ENCODE results near the gene GPR180. TPM values are rescaled to one million over a fixed set of nuclear protein-coding genes. Genes with fewer than 3 reads are reported as not detected.

The GPR180 gene
- total and polyA plus RNA-seq, 3 experiments from 2014 or later, result 1.9 to 6.9 (median 6.6) TPM

- H3K36me3 ChIP-seq (ENCODE audit: insufficient read depth, low read length), result no peaks in the 10 kb centered on the region
- CTCF ChIA-PET, result interaction anchor here (11.1 kb wide), 1 partner anchor 177 kb away, joined by 161 read pairs; no protein-coding TSS in a partner anchor
- H3K4me3 Mint-ChIP-seq, result no peak overlapping the region
These were observed 10.4 kb downstream of the GPR180 start for GRCh38 chr13:94612050-94612449.

DNA sequence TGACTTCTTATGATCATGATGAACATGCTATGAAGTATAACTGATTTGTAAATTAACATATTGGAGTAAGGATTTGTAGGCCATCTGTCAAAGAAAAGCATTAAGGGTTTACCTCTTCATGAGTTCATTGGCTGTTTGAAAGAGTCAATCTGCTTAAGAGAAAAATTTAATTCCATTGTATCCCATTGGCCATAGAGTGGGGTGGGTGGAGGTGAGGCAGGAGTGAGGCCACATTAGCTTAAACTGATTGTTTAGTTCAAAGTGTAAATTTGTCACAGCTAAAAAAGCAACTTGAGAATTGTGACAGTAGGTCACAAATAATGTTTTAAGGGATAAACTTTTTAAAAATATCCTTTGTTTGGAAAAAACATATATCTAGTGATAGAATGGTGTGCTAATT lies 11.4 kb downstream of the GPR180 start:
- ChIA-PET CTCF (interaction anchor here (11.1 kb wide), 1 partner anchor 178 kb away, joined by 161 read pairs; no protein-coding TSS in a partner anchor), POLR2A (no interaction called here)
- H3K4me1 Mint-ChIP-seq, result peaks cover 16 to 24% (median 17%) of the 10 kb centered on the region in 3 donors
- no peak overlapping the region for H3K4me3 Mint-ChIP-seq
- no peak overlapping the region for H3K27ac Mint-ChIP-seq
- DNase-seq, result no peak
- no peaks in the 10 kb centered on the region for H3K9me3 Mint-ChIP-seq
- Histone ChIP-seq H3K27ac (ENCODE audit: low read depth, low read length) (no peak overlapping the region), H3K4me1 (ENCODE audit: insufficient read depth, low read length) (no peaks in the 10 kb centered on the region), H3K4me3 (ENCODE audit: low read length) (no peak overlapping the region), H3K27me3 (ENCODE audit: insufficient read depth, low read length, poor library complexity, severe bottlenecking) (no peaks in the 10 kb centered on the region), H3K36me3 (ENCODE audit: insufficient read depth, low read length) (no peaks in the 10 kb centered on the region), H3K9me3 (ENCODE audit: low read length) (no peaks in the 10 kb centered on the region)
- H3K27me3 Mint-ChIP-seq, result no peaks in the 10 kb centered on the region
- peaks cover 0 to 33% (median 2%) of the 10 kb centered on the region in 3 donors for H3K36me3 Mint-ChIP-seq

More at GRCh38 chr13:94612050-94612449, 10.4 kb downstream of the GPR180 start:
- POLR2A ChIA-PET, result no interaction called here
- Mint-ChIP-seq H3K27ac (peak overlapping the region in 1 of 8 donors; percentile 6), H3K4me1 (peaks cover 21 to 28% (median 22%) of the 10 kb centered on the region in 3 donors), H3K9me3 (no peaks in the 10 kb centered on the region), H3K36me3 (peaks cover 0 to 34% (median 3%) of the 10 kb centered on the region in 3 donors), H3K27me3 (no peaks in the 10 kb centered on the region)
- no peak overlapping the region for H3K27ac ChIP-seq (ENCODE audit: low read depth, low read length)
- DNase-seq, result no peak
- H3K27me3 ChIP-seq (ENCODE audit: insufficient read depth, low read length, poor library complexity, severe bottlenecking), result no peaks in the 10 kb centered on the region
- H3K4me3 ChIP-seq (ENCODE audit: low read length), result no peak overlapping the region
- H3K4me1 ChIP-seq (ENCODE audit: insufficient read depth, low read length), result no peaks in the 10 kb centered on the region
- no peaks in the 10 kb centered on the region for H3K9me3 ChIP-seq (ENCODE audit: low read length)

- Histone ChIP-seq H3K4me1 (ENCODE audit: insufficient read depth, low read length) (no peaks in the 10 kb centered on the region), H3K9me3 (ENCODE audit: low read length) (no peaks in the 10 kb centered on the region), H3K27me3 (ENCODE audit: insufficient read depth, low read length, poor library complexity, severe bottlenecking) (no peaks in the 10 kb centered on the region), H3K36me3 (ENCODE audit: insufficient read depth, low read length) (no peaks in the 10 kb centered on the region), H3K4me3 (ENCODE audit: low read length) (no peak overlapping the region), H3K27ac (ENCODE audit: low read depth, low read length) (no peak overlapping the region)
- Mint-ChIP-seq H3K4me1 (peaks cover 11 to 24% (median 13%) of the 10 kb centered on the region in 3 donors), H3K27ac (peak overlapping the region in 1 of 8 donors; percentile 54), H3K36me3 (peaks cover 0 to 41% (median 2%) of the 10 kb centered on the region in 3 donors), H3K9me3 (no peaks in the 10 kb centered on the region), H3K4me3 (no peak overlapping the region), H3K27me3 (no peaks in the 10 kb centered on the region)
- ChIA-PET POLR2A (no interaction called here), CTCF (interaction anchor here (0.7 to 11.1 kb wide), 17 partner anchors 11 to 277 kb away, joined by 3 to 161 read pairs (median 3); partner anchors contain the start of genes GPR180 and TGDS)
- peak in 2 of 5 donors; percentile 37 to 47 for DNase-seq
These were observed 15.8 kb downstream of the GPR180 start for GRCh38 chr13:94617389-94618000.

DNA sequence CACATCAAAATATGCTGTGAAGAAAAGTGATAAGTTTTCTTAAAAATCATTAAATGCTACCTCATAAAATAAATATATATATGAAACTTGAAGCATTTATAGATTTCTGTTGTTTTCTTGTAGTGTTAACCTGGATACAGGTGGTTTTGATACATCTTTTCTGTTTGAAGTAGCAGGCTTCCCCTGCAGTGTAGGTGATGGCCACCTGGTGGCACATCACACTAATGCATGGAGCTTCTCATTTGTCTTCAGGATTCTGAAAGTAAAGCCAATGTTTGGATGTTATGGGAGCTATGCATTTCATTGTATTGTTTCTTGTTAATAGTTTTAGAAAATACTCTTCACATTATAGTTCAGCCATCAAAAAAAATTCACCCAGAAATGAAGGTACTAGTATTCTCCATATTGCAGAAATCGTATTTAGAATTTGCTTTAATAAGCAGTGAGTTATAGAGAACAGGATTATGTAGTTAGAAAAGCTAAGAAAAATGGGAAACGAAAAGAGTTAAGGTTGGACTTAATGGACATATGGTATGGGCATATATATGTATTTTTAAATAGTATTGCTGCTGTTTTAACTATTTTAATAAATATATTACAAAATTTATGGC lies 18.7 kb downstream of the GPR180 start:
- Histone ChIP-seq H3K36me3 (ENCODE audit: insufficient read depth, low read length) (peaks cover 7% of the 10 kb centered on the region), H3K9me3 (ENCODE audit: low read length) (no peaks in the 10 kb centered on the region), H3K27me3 (ENCODE audit: insufficient read depth, low read length, poor library complexity, severe bottlenecking) (no peaks in the 10 kb centered on the region), H3K27ac (ENCODE audit: low read depth, low read length) (no peak overlapping the region), H3K4me1 (ENCODE audit: insufficient read depth, low read length) (no peaks in the 10 kb centered on the region), H3K4me3 (ENCODE audit: low read length) (no peak overlapping the region)
- H3K27me3 Mint-ChIP-seq, result no peaks in the 10 kb centered on the region
- CTCF ChIA-PET, result interaction anchor here (0.7 to 11.1 kb wide), 6 partner anchors 15 to 185 kb away, joined by 3 to 161 read pairs (median 3); partner anchors contain the start of genes GPR180 and TGDS
- H3K9me3 Mint-ChIP-seq, result no peaks in the 10 kb centered on the region
- H3K27ac Mint-ChIP-seq, result no peak overlapping the region
- H3K4me1 Mint-ChIP-seq, result peaks cover 10 to 15% (median 13%) of the 10 kb centered on the region in 3 donors
- POLR2A ChIA-PET, result no interaction called here
- peak in 1 of 5 donors; percentile 19 for DNase-seq
- no peak overlapping the region for H3K4me3 Mint-ChIP-seq
- peaks cover 5 to 54% (median 6%) of the 10 kb centered on the region in 3 donors for H3K36me3 Mint-ChIP-seq

GRCh38 chr13:94622344-94622743 lies 20.7 kb downstream of the GPR180 start:
- Mint-ChIP-seq H3K27me3 (no peaks in the 10 kb centered on the region), H3K4me1 (peaks cover under 1 to 1% (median under 1%) of the 10 kb centered on the region in 3 donors), H3K36me3 (peaks cover 8 to 63% (median 9%) of the 10 kb centered on the region in 3 donors), H3K27ac (no peak overlapping the region), H3K9me3 (no peaks in the 10 kb centered on the region), H3K4me3 (no peak overlapping the region)
- Histone ChIP-seq H3K9me3 (ENCODE audit: low read length) (no peaks in the 10 kb centered on the region), H3K4me1 (ENCODE audit: insufficient read depth, low read length) (no peaks in the 10 kb centered on the region), H3K27ac (ENCODE audit: low read depth, low read length) (no peak overlapping the region), H3K36me3 (ENCODE audit: insufficient read depth, low read length) (peaks cover 7% of the 10 kb centered on the region), H3K4me3 (ENCODE audit: low read length) (no peak overlapping the region), H3K27me3 (ENCODE audit: insufficient read depth, low read length, poor library complexity, severe bottlenecking) (no peaks in the 10 kb centered on the region)
- ChIA-PET CTCF (interaction anchor here (11.1 kb wide), 1 partner anchor 187 kb away, joined by 161 read pairs; no protein-coding TSS in a partner anchor), POLR2A (no interaction called here)
- DNase-seq, result no peak

DNA sequence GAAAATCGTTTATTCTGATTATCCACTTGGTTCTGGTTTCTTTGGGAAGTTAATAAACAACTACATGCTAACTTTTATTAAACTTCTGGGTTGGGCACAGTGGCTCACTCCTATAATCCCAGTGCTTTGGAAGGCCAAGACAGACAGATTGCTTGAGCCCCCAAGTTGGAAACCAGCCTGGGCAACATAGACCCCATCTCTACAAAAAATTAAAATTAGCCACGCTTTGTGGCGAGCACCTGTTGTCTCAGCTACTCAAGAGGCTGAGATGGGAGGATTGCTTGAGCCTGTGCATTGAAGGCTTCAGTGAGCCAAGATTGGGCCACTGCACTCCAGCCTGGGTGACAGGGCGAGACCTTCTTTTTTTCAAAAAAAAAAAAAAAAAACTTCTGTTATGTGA lies 21.7 kb downstream of the GPR180 start:
- peaks cover 8 to 66% (median 9%) of the 10 kb centered on the region in 3 donors for H3K36me3 Mint-ChIP-seq
- H3K27ac Mint-ChIP-seq, result peak overlapping the region in 1 of 8 donors; percentile 44
- Histone ChIP-seq H3K27ac (ENCODE audit: low read depth, low read length) (no peak overlapping the region), H3K4me3 (ENCODE audit: low read length) (no peak overlapping the region), H3K9me3 (ENCODE audit: low read length) (no peaks in the 10 kb centered on the region), H3K36me3 (ENCODE audit: insufficient read depth, low read length) (peaks cover 7% of the 10 kb centered on the region), H3K4me1 (ENCODE audit: insufficient read depth, low read length) (no peaks in the 10 kb centered on the region), H3K27me3 (ENCODE audit: insufficient read depth, low read length, poor library complexity, severe bottlenecking) (no peaks in the 10 kb centered on the region)
- no peaks in the 10 kb centered on the region for H3K4me1 Mint-ChIP-seq
- ChIA-PET POLR2A (no interaction called here), CTCF (interaction anchor here (1.3 to 11.1 kb wide), 2 partner anchors 187 to 188 kb away, joined by 3 to 161 read pairs; no protein-coding TSS in a partner anchor)
- no peaks in the 10 kb centered on the region for H3K27me3 Mint-ChIP-seq
- no peak overlapping the region for H3K4me3 Mint-ChIP-seq
- DNase-seq, result no peak
- no peaks in the 10 kb centered on the region for H3K9me3 Mint-ChIP-seq

GRCh38 chr13:94630858-94631257 lies 29.2 kb downstream of the GPR180 start:
- Mint-ChIP-seq H3K36me3 (peaks cover 9 to 28% (median 14%) of the 10 kb centered on the region in 3 donors), H3K4me3 (no peak overlapping the region), H3K27ac (no peak overlapping the region), H3K27me3 (no peaks in the 10 kb centered on the region), H3K9me3 (no peaks in the 10 kb centered on the region), H3K4me1 (no peaks in the 10 kb centered on the region)
- no peaks in the 10 kb centered on the region for H3K36me3 ChIP-seq (ENCODE audit: insufficient read depth, low read length)
- no peak for DNase-seq
- no peak overlapping the region for H3K27ac ChIP-seq (ENCODE audit: low read depth, low read length)
- no peaks in the 10 kb centered on the region for H3K9me3 ChIP-seq (ENCODE audit: low read length)
- H3K4me3 ChIP-seq (ENCODE audit: low read length), result no peak overlapping the region
- ChIA-PET CTCF (interaction anchor here (1.0 kb wide), 1 partner anchor 13 kb away, joined by 3 read pairs; no protein-coding TSS in a partner anchor), POLR2A (no interaction called here)
- H3K27me3 ChIP-seq (ENCODE audit: insufficient read depth, low read length, poor library complexity, severe bottlenecking), result no peaks in the 10 kb centered on the region
- H3K4me1 ChIP-seq (ENCODE audit: insufficient read depth, low read length), result no peaks in the 10 kb centered on the region
